ENCODE results near the gene RALGPS1. TPM values are rescaled to one million over a fixed set of nuclear protein-coding genes. Genes with fewer than 3 reads are reported as not detected.

RALGPS1 gene
- total RNA-seq, 4 donors from 2014 or later, result 7.3 to 22.4 (median 15.4) TPM

- no peak for TF ChIP-seq POLR2A (IDR thresholded peaks at IDR 0.05)
- no peak for TF ChIP-seq CTCF (IDR thresholded peaks at IDR 0.05)
- no peak overlapping the region for H3K4me3 ChIP-seq (ENCODE audit: low read depth, poor library complexity, severe bottlenecking)
- intact Hi-C loops (cut with DNase I; ENCODE audit: low total_unique reads), result no loop called here
- 95 to 96% methylated on average over 10 of the region's 10 CpGs for WGBS, 2 donors
- DNase-seq (ENCODE audit: low spot score in 2 of 2), result peak in 1 of 2 donors; percentile 62
These were observed 304.2 kb downstream of the RALGPS1 start for GRCh38 chr9:127218818-127219217.

GRCh38 chr9:127219520-127219919 is 304.9 kb downstream of the RALGPS1 start:
- no peak overlapping the region for H3K4me3 ChIP-seq (ENCODE audit: low read depth, poor library complexity, severe bottlenecking)
- DNase-seq (ENCODE audit: low spot score in 2 of 2), result peak in 1 of 2 donors; percentile 80
- intact Hi-C loops (cut with DNase I; ENCODE audit: low total_unique reads), result no loop called here
- TF ChIP-seq CTCF (IDR thresholded peaks at IDR 0.05), result no peak
- TF ChIP-seq POLR2A (IDR thresholded peaks at IDR 0.05), result no peak
- 75 to 85% methylated on average over 6 of the region's 6 CpGs for WGBS, 2 donors

GRCh38 chr9:127221695-127222094 is 307.1 kb downstream of the RALGPS1 start:
- WGBS, 2 donors, result 80 to 83% methylated on average over 2 of the region's 2 CpGs
- no peak overlapping the region for H3K4me3 ChIP-seq (ENCODE audit: low read depth, poor library complexity, severe bottlenecking)
- TF ChIP-seq CTCF (IDR thresholded peaks at IDR 0.05), result no peak
- no peak for TF ChIP-seq POLR2A (IDR thresholded peaks at IDR 0.05)
- peak in 1 of 2 donors; percentile 56 for DNase-seq (ENCODE audit: low spot score in 2 of 2)
- intact Hi-C loops (cut with DNase I; ENCODE audit: low total_unique reads), result no loop called here

GRCh38 chr9:127222388-127223095 is 308.0 kb downstream of the RALGPS1 start:
- no peak overlapping the region for H3K4me3 ChIP-seq (ENCODE audit: low read depth, poor library complexity, severe bottlenecking)
- DNase-seq (ENCODE audit: low spot score in 2 of 2), result peak in 1 of 2 donors; percentile 54
- WGBS, 2 donors, result 69 to 81% methylated on average over 15 of the region's 15 CpGs
- TF ChIP-seq POLR2A (IDR thresholded peaks at IDR 0.05) (no peak), CTCF (IDR thresholded peaks at IDR 0.05) (no peak)
- intact Hi-C loops (cut with DNase I; ENCODE audit: low total_unique reads), result no loop called here

- no peak overlapping the region for H3K4me3 ChIP-seq (ENCODE audit: low read depth, poor library complexity, severe bottlenecking)
- TF ChIP-seq CTCF (IDR thresholded peaks at IDR 0.05) (no peak), POLR2A (IDR thresholded peaks at IDR 0.05) (no peak)
- intact Hi-C loops (cut with DNase I; ENCODE audit: low total_unique reads), result no loop called here
- WGBS, 2 donors, result 34 to 42% methylated on average over 4 of the region's 4 CpGs
- peak in 1 of 2 donors; percentile 64 for DNase-seq (ENCODE audit: low spot score in 2 of 2)
These were observed 308.7 kb downstream of the RALGPS1 start for GRCh38 chr9:127223266-127223665.

GRCh38 chr9:127223810-127224177 is 309.2 kb downstream of the RALGPS1 start:
- WGBS, 2 donors, result 25% methylated on average over 8 of the region's 8 CpGs
- peak in 1 of 2 donors; percentile 89 for DNase-seq (ENCODE audit: low spot score in 2 of 2)
- no peak overlapping the region for H3K4me3 ChIP-seq (ENCODE audit: low read depth, poor library complexity, severe bottlenecking)
- TF ChIP-seq POLR2A (IDR thresholded peaks at IDR 0.05) (no peak), CTCF (IDR thresholded peaks at IDR 0.05) (no peak)
- intact Hi-C loops (cut with DNase I; ENCODE audit: low total_unique reads), result no loop called here

All from lower leg skin (tissue), 4 donors.